Pons (tissue), 1 donor: ENCODE results near the gene NCK2.

Source experiments
- DNase-seq: peaks from one replicate; pipeline ENCODE4 v3.0.0-alpha.2; 2016; ENCODE audit warnings: low spot score

Gene NCK2

DNA sequence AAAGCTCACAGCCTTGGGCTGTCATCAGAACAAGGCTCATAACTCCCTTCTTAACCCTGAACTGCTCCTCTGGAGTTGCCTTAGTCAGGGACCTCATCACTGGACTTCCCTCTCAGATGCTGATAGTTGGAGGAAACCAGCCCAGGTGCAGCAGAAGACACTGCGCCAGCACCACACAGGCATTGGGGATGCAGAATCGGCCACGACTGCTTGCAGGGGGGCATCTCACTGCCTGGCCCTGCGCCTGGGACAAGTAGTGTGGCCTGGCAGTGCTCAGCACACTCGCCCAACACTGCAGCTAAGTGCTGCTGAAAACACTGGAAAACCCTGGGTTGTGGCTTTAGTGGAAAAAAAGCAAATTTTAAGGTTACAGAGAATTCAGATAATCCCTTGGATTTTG lies 68.7 kb downstream of the NCK2 start:
- DNase-seq = no peak

DNA sequence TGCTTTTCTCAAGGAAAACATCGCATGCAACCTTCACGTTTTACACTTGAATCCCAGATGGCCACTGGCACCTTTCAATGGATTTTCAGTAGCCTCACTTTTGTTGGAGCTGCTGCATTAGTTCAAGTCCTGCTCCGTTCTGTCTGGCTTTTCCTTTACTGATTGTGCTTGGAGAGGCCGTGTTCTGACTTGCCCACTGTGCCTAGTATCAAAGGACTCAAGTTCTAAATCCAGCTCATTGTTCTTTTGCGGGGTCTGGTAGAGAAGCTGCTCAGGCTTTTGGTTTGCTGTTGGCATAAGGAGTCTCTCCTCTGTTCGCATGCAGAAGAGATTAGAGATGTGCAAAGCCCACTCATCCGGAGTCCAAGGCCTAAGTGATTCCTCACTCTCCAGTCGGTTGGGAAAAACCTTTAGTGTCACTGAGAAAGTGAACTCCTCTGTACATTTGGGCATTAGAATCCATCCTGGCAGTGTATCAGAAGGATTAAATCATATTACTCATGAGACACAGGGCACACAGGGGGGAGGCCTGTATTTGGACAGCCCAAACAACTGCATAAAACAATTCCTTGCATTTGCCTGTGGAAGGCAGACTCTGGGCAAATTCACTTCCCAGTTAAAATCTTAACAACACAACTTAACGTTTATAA lies 69.7 kb downstream of the NCK2 start:
- DNase-seq = no peak

GRCh38 chr2:105815401-105815800 lies 70.7 kb downstream of the NCK2 start:
- no peak for DNase-seq

DNA sequence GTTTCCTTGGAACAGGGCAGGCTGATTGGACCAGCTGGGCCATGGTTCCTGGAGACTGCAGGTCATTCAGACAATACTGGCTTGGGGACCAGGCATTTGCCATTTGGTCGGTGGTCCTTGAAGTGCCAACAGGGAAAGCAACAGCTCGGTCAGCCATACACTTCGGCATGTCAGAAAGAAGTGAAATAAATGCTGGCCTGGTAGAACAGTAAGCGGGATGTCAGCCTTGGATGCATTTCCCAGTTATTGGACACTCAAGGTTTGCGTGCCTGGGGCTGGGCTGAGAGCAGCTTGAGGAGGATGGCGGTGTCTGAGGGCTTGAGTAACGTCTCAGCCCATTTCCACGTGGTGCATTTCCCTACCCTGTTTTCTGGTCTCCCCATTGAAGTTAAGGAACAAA lies 75.4 kb downstream of the NCK2 start:
- no peak for DNase-seq

DNA sequence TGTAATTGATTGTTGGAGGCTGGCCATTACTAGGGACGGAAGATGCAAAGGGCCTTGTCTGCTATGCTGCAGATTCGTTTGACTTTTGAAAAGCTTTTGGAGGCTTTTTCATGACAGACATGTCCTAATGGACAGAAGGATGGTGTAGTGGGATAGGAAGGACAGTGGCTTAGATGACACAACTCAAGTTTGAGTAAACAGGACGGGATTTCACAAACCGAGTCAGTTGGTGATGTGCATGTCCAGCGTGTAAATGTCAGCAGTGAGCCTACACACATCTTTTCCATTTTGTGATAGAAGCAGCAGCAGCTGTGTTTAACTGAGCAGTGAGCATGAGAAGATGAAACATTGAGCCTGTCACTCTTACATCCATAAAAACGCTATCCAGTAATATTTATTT lies 76.0 kb downstream of the NCK2 start:
- no peak for DNase-seq

DNA sequence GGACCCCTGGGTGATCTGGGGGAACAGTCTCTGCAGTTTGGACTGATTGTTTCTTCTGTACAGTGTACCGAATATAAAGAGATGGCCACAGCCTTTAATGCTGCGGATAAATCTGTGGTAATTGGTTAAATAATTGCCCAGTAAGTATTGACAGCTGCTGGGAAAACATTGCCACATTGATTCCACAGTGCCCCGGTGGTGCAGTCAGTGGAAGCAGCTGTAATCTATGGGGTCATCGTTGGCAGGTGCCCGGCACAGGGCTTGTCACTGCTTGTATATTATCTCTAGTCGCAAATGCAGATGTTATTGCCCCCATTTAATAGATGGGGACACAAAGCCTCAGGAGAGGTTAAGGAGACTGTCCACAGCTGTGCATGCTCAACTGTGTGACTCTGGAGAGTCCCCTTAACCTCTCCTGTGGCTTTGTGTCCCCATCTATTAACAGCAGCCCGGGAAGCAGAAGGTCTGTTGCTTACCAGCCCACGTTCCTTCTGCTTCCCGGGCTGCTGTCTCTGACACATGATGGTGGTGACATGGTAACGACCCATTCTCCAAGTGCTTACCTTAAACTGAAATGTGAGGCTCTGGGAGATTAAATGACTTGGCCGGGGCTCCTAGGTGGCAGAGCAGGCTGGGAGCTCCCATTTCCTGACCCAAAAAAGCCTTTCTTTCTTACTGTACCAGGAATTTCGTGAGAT lies 76.9 kb downstream of the NCK2 start:
- no peak for DNase-seq

DNA sequence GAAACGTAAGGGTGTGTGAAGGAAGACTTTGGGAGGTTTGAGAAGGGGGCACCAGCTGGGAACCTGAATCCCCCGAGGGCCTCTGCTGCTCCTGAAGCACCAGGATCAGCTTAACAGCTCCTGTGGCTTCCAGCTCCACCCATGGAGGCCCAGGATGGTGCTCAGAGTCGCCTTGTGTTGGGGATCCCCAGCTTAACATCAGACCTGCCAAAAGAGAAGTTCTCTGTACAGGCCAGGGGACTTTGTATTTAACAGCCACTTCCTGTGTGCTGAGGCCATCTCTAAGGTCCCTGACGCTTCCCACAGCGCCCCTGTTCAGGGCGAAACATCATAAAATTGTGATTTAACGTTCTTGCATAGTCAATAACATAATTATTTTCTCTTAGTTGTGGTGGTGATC lies 77.5 kb downstream of the NCK2 start:
- no peak for DNase-seq

- DNase-seq = no peak
Observed at GRCh38 chr2:105824446-105824845, 79.7 kb downstream of the NCK2 start.

DNA sequence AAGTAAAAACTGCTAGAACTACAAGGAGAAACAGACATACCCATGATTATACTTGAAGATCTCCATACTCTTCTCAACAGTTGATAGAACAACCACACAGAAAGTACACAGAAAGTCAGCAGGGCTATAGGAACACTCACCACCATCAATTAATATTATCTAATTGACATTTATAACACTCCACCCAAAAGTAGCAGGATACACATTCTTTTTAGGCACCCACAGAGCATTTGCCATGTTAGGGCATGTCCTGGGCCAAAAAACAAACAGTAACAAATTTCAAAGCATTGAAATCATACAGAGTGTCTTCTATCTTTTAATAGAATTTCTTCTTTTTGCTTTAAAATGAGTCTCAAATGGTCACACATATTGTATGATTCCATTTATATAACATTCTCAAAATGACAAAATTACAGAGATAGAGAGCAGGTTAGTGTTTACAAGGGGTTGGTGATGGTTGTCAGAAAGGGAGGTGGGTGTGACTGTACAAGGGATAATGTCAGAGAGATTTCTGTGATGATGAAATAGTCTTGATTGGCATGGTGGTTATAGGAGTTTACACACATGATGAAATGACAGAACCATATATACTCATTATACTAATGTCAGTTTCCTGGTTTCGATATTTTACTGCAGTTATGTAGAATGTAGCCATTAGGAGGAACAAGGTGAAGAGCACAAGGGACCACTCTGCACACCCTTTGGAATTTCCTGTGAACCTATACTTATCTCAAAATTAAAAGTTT lies 82.8 kb downstream of the NCK2 start:
- DNase-seq = no peak

GRCh38 chr2:105828558-105828957 lies 83.8 kb downstream of the NCK2 start:
- DNase-seq = no peak

- DNase-seq = no peak
Observed at GRCh38 chr2:105834931-105835330, 90.2 kb downstream of the NCK2 start.

GRCh38 chr2:105836341-105836740 lies 91.6 kb downstream of the NCK2 start:
- no peak for DNase-seq

DNA sequence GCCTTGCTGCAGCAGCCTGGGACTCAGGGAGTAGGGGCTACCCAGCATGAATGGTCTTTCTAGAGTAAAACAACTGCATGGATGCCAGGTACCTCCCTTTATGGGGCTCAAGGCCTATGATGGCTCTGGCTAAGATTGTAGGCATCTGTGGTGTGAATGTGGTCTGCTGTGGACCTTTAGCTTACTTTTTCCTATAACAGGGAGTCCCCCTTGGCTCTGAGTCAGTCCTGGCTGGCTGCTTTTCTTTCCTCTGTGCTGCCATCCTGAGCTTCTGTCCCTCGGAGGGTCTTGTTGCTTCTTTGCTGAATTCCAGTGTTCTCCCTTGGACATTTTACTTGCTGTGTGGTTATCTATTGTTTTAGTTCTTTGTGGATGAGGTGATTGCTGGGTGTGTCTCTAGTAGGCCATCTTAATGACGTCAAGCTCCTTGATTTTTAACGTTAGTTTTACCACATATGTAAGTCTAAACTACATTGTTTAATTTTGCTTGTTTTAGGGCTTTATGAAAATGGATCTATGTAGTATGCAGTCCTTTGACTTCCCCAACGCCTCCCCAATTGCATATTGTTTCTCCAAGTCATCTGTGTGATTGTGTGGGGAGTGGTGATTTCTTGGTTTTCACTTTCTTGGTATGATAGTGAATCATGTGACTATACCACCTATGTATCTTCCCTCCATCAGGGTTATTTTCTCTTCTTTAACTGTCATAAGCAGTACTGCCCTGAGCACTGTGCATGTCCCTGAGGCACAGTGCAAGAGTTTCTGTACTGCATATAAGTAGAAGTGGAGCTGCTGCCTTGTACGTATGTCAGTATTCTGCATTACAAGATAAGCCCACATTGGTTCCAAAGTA lies 92.4 kb downstream of the NCK2 start:
- DNase-seq = no peak

DNA sequence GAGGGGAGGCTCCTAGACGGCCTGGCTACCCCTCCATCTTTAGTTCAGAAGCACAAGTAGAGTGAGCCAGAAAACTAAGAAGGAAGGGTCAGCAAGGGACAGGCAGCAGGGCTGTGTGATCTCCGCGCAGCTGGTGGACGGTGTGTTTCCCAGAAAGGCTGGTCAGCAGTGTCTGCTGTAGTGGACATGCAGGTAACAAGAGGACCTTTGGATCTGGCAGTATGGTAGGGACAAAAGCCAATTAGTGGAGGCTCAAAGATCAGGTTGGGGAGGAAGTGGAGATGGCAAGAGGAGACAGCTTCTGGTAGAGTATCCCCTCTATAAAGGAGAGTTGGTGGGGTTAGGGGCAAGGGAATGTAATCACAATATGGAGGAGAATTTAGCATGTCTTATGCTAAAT lies 95.1 kb downstream of the NCK2 start:
- DNase-seq = no peak

DNA sequence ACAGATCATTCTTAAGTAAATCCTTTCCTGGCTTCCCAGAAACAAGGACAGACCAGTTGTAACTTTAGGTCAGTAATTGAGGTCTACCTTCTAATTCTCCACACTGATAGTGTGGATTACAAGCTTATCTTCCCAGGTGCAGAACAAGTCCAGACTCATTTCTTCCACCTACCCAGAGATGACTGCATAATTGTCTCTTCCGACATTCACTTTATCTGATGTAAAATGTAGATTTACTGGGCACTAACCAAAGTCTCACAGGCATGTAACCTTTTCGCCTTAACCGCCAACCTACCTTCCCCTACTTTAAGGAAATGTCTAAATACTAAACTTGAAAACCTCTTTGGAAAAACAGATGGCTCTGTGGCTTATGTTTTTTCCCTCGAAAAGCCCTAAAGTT lies 96.2 kb downstream of the NCK2 start:
- no peak for DNase-seq

DNA sequence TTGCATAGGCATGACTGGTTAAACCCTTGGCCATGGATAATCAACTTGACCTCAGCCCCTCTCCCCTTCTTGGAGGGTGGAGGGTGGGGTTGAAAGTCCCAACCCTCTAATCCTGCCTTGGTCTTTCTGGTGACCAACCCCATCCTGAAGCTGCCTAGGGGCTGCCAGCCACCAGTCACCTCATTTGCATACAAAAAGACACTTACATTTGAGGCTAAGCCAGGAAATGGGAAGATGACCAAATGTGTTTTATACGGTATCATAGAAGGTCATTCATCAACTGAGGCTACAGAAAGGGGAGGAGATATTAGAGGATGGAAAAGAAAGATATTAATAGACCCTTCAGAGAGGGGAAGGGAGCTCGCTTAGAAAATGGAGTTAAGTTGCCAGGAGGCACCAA lies 96.8 kb downstream of the NCK2 start:
- DNase-seq = no peak

GRCh38 chr2:105842555-105842954 lies 97.8 kb downstream of the NCK2 start:
- no peak for DNase-seq

GRCh38 chr2:105843476-105844374 lies 99.0 kb downstream of the NCK2 start:
- DNase-seq = no peak

DNA sequence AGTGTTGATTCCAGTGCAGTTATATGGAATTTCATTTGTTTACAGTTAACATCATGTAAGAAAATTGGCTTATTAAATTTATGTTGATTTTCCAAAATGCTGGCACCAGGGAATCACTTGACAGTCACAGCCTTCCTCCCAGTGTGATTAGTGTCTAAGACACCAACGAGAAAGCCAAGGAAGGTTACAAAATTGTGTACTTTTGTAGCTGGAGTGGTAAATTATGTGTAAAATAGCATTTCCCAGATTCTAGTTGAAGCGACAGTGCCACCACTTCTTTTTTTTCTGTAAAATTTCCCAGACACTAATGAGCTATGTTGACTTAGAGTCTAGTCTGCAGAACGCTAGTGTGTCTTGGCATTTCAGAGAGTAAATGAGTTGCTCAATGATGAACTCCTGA lies 101.3 kb downstream of the NCK2 start:
- no peak for DNase-seq

DNA sequence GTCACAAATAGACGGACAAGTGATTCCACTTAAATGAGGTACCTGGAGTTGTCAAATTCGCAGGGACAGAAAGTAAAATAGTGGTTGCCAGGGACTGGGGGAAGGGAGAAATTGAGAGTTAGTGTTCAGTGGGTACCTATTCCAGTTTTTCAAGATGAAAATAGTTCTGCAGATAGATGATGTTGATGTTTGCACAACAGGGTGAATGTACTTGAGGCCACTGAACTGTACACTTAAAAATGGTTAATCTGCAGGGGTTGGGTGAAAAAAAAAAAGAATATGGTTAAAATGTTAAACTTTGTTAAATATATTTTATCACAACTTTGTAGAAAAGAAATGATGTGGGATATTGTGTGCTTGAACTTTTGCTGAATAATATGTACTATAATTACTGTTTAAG lies 102.3 kb downstream of the NCK2 start:
- no peak for DNase-seq

DNA sequence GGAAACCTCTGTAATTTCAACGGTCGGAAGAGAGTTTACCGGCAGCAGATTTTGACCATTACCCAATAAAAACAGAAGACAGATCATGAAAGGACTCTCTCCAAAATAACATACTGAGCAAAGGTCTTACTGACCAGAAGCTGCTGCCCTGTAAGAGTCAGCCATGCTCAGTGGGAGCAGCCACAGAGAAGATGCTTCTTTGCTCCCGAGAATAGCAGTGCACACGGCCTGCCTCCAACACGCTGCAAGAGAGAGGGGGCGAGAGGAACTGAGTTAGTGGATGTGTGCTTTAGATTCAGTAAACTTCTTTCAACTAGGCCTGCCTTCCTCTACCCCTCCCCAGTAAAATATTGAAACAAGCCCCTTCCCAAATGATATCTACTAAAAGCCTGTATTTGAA lies 103.7 kb downstream of the NCK2 start:
- DNase-seq = no peak
